GM20000 (cell line): ENCODE data around the gene MAP1LC3A.
A peak's percentile ranks its signal among the peaks of the same experiment; 100 is the strongest.

ENCODE experiments used
- DNase-seq: peaks from one replicate; pipeline ENCODE4 v3.0.0; 2012; ENCODE audit warnings: low spot score
- TF ChIP-seq, protein P1 (sequence below): IDR thresholded peaks from 2 replicates; pipeline ENCODE4 v1.5.1; 2012; ENCODE audit warnings: mild to moderate bottlenecking, control low read depth; ENCODE audit errors: extremely low read depth, missing control alignments

Gene MAP1LC3A

DNA sequence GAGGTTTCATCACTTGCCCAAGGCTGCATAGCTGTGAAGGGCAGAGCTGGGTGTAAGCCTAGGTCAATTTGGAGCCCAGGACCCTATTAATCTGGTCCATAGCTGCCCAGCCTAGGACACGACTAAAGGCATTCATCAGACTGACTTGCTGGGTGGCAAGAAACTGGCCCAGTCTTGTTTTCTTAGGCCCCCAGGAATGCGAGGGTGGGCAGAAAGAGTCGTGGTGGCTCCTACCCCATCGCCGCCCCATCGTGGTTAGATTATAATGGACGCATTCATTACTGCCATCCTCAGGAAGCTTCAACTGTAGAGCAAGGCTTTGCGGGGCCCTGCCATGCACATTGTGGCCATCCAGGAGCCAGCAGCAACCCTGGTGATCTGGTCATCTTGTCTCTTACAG is 26.2 kb upstream of the MAP1LC3A start:
- no peak for DNase-seq
- TF ChIP-seq, protein P1, sequence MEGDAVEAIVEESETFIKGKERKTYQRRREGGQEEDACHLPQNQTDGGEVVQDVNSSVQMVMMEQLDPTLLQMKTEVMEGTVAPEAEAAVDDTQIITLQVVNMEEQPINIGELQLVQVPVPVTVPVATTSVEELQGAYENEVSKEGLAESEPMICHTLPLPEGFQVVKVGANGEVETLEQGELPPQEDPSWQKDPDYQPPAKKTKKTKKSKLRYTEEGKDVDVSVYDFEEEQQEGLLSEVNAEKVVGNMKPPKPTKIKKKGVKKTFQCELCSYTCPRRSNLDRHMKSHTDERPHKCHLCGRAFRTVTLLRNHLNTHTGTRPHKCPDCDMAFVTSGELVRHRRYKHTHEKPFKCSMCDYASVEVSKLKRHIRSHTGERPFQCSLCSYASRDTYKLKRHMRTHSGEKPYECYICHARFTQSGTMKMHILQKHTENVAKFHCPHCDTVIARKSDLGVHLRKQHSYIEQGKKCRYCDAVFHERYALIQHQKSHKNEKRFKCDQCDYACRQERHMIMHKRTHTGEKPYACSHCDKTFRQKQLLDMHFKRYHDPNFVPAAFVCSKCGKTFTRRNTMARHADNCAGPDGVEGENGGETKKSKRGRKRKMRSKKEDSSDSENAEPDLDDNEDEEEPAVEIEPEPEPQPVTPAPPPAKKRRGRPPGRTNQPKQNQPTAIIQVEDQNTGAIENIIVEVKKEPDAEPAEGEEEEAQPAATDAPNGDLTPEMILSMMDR, result no peak

DNA sequence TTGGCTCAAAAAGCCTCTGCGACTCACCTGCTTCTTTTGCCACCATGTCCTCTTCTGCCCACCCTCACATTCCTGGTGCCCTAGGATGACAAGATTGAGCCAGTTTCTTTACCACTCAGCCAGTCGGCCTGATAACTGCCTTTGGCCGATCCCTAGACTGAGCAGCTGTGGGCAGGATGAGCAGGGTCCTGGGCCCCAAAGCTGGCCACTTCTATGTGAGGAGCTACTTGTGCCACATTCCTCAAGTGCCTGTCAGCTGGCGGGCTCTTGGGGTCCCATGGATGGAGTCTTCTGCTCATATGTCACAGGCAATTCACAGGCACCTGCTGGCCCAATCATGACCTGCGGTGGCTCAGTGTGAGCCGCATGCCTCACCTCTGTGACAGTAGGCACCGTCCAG is 25.8 kb upstream of the MAP1LC3A start:
- TF ChIP-seq, protein P1, result no peak
- no peak for DNase-seq

DNA sequence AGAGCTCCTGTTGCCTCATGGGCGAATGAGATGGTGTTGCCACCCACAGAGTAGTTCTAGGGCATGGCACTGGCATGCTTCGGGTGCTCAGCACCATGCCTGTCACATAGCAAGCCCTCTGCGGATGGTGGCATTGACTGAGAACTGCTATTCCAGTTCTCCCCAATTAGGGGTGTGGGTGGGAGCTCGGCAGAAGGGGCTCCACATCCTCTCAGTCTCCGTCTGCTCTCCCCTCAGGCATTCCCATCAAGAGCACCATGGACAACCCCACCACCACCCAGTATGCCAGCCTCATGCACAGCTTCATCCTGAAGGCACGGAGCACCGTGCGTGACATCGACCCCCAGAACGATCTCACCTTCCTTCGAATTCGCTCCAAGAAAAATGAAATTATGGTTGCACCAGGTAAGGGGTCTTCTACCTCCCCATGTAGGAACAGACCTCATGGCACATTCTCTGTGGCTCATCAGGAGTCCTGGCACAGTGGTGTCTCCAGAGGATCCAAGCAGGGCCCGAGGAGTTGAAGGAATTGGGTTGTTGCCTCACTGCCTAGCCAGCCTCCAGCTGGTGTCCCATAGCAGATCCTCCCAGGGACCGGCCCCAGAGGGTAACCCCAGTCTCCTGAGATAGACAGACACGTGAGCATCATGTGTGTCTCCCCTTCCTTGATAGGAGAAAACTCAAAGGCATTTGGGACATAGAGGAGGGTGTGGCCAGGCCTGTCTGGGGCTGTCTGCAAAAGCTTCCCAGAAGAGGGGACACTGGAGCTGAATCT is 23.9 kb upstream of the MAP1LC3A start:
- no peak for DNase-seq
- TF ChIP-seq, protein P1, result no peak

GRCh38 chr20:34535301-34535840 is 23.1 kb upstream of the MAP1LC3A start:
- no peak for DNase-seq
- TF ChIP-seq, protein P1, result no peak

GRCh38 chr20:34535857-34536256 is 22.7 kb upstream of the MAP1LC3A start:
- TF ChIP-seq, protein P1, result no peak
- DNase-seq, result no peak

DNA sequence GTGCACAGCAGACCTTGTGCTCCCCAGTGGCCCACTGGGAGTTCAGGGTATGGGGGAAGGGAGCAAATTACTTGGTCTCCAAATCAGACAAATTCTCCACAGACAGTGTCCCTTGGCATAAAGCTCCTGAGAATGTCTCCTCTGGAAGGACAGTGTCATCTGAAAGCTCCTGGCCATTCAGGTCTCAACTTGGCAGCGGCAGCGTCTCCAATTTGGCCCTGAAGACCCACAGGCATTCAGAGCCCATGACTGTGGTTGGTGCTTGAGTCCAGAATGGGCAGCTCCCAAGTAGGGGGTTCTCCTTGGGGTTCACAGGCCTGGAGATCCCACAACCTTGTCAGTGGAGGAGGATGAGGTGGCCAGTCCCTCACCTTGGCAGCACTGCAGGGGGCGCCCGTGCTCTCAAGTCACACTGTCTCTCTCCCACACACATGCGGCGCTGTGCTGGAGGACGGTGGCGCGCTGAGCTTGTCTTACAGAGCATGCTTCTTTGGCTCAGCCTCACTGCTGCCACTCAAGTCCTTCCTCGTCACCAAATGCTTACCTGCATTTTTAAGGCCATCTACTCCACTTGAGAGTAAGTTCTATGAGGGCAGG is 21.6 kb upstream of the MAP1LC3A start:
- no peak for DNase-seq

DNA sequence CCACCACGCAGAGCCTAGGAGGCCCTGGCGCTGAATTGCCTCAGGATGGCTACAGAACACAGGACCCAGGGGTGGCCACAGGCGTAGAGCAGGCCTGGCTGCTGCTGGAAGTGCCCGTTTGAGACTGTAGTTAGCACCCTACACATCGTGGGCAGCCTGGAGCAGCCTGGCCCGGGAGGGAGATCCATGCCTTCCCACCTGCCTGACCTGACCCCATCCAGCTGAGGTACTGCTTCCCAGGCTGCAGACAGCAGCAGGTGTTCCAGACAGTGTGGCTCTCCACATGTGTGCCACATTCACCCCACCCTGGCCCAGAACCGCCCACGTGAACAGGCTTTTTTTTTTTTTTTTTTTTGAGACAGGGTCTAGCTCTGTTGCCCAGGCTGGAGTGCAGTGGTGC is 20.9 kb upstream of the MAP1LC3A start:
- TF ChIP-seq, protein P1, result no peak
- DNase-seq, result no peak

More for the DNA sequence above, 21.6 kb upstream of the MAP1LC3A start:
- TF ChIP-seq, protein P1, result peak; percentile 44
